ENCODE data around the gene FITM1. TPM values are rescaled to one million over a fixed set of nuclear protein-coding genes. Genes with fewer than 3 reads are reported as not detected.

The FITM1 gene
- total RNA-seq, 1 experiment from 2014 or later: 0.72 TPM

DNA sequence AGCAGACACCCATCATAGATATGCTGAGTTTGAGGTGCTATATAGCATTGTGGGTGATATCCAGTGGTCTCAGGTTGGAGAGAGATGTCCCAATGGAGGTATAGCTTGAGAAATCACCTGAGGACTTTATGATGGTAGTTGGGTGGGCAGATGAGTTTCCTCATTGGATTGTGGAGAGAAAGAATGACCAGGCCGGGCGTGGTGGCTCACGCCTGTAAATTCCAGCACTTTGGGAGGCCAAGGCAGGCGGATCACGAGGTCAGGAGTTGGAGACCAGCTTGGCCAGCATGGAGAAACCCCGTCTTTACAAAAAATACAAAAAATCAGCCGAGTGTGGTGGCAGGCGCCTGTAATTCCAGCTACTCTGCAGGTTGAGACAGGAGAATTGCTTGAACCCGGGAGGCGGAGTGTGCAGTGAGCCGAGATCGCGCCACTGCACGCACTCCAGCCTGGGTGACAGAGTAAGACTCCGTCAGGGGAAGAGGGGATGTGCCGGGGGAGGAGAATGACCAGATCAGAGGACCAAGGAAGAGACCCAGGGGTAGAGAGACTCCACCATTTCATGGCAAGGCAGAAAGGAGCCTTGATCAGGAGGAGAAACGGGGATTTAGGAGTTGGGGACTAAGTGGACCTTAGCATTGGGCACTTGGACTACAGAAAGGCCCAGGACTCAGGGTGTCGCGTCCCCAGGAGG is 37.1 kb upstream of the FITM1 start:
- peak overlapping the region; percentile 49 for H3K27ac ChIP-seq (ENCODE audit: insufficient read length, low read depth, low read length)
- WGBS (ENCODE audit: extremely low coverage, insufficient read length, low lambda C conversion rate): no CpG with 5 or more reads among the region's 19 CpGs
- H3K9me3 ChIP-seq (ENCODE audit: control insufficient read depth, low read depth, low read length): no peaks in the 10 kb centered on the region
- no peaks in the 10 kb centered on the region for H4K20me1 ChIP-seq (ENCODE audit: control insufficient read depth, insufficient read depth, insufficient read length)
- no peak overlapping the region for H4K5ac ChIP-seq (ENCODE audit: insufficient read length, low read depth, low read length)
- H2AK5ac ChIP-seq (ENCODE audit: insufficient read length, low read length): no peak overlapping the region
- H3T11ph ChIP-seq (ENCODE audit: low read length): no peak overlapping the region
- H2BK12ac ChIP-seq (ENCODE audit: insufficient read length, low read depth, low read length): peak overlapping the region; percentile 51
- H2BK120ac ChIP-seq (ENCODE audit: low read depth, low read length, poor library complexity, severe bottlenecking): no peak overlapping the region
- H4K91ac ChIP-seq (ENCODE audit: insufficient read length, low read depth, low read length): no peak overlapping the region
- H2BK5ac ChIP-seq (ENCODE audit: insufficient read length, low read length): no peak overlapping the region
- H2BK15ac ChIP-seq (ENCODE audit: low read depth, low read length): no peak overlapping the region
- no peaks in the 10 kb centered on the region for H3K79me1 ChIP-seq (ENCODE audit: insufficient read depth, low read depth, low read length, poor library complexity, severe bottlenecking)
- no peak for DNase-seq
- no peaks in the 10 kb centered on the region for H3K27me3 ChIP-seq (ENCODE audit: insufficient read depth, low read length)
- no peak overlapping the region for H4K8ac ChIP-seq (replicated peaks; ENCODE audit: insufficient read length, low read depth, low read length)
- H2BK20ac ChIP-seq (ENCODE audit: low read depth, low read length, poor library complexity, severe bottlenecking): no peak overlapping the region
- TF ChIP-seq, protein P1, sequence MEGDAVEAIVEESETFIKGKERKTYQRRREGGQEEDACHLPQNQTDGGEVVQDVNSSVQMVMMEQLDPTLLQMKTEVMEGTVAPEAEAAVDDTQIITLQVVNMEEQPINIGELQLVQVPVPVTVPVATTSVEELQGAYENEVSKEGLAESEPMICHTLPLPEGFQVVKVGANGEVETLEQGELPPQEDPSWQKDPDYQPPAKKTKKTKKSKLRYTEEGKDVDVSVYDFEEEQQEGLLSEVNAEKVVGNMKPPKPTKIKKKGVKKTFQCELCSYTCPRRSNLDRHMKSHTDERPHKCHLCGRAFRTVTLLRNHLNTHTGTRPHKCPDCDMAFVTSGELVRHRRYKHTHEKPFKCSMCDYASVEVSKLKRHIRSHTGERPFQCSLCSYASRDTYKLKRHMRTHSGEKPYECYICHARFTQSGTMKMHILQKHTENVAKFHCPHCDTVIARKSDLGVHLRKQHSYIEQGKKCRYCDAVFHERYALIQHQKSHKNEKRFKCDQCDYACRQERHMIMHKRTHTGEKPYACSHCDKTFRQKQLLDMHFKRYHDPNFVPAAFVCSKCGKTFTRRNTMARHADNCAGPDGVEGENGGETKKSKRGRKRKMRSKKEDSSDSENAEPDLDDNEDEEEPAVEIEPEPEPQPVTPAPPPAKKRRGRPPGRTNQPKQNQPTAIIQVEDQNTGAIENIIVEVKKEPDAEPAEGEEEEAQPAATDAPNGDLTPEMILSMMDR (conservative IDR thresholded peaks at IDR 0.05): no peak
- H3K4me2 ChIP-seq (ENCODE audit: insufficient read depth, insufficient read length, low read length): peak overlapping the region; percentile 28
- no peak overlapping the region for H3K4ac ChIP-seq (ENCODE audit: low read depth, low read length)
- H3K18ac ChIP-seq (ENCODE audit: insufficient read length, low read depth, low read length): peak overlapping the region; percentile 76
- Mint-ChIP-seq H3K36me3 (ENCODE audit: insufficient read depth in 1 of 3, low read depth in 3 of 3) (peaks cover 18 to 27% (median 18%) of the 10 kb centered on the region in 3 experiments; a peak in 6 of 7 replicates), H3K27ac (peak overlapping the region; percentile 97 to 98 (median 98)), H3K9me3 (peaks cover 0 to 2% of the 10 kb centered on the region in 2 experiments; a peak in 3 of 5 replicates), H3K27me3 (ENCODE audit: low read depth) (peaks cover 4% of the 10 kb centered on the region), H3K4me3 (peak overlapping the region; percentile 90 to 93), H3K4me1 (peaks cover 21 to 41% of the 10 kb centered on the region in 2 experiments)
- peak overlapping the region; percentile 59 for H3K14ac ChIP-seq (ENCODE audit: insufficient read depth, low read length)
- no peak overlapping the region for H2AFZ ChIP-seq (ENCODE audit: low read length)
- H3K4me1 ChIP-seq (ENCODE audit: insufficient read depth, low read length): no peaks in the 10 kb centered on the region; the same call in 1 of the 2 replicates
- H3K79me2 ChIP-seq (ENCODE audit: insufficient read depth, low read length): no peaks in the 10 kb centered on the region; the same call in 1 of the 2 replicates
- H3K9ac ChIP-seq (ENCODE audit: extremely low read depth, insufficient read length, low read length): no peak overlapping the region
- H3K23me2 ChIP-seq (ENCODE audit: insufficient read length, low read depth, low read length, poor library complexity, severe bottlenecking): peaks cover 6% of the 10 kb centered on the region
- no peak overlapping the region for H3K23ac ChIP-seq (ENCODE audit: insufficient read length, low read depth, low read length)
- H3K56ac ChIP-seq (ENCODE audit: insufficient read length, low read depth, low read length): no peak overlapping the region

Data from H9 (cell line).